DND-41 (cell line): Measurements from ENCODE around the gene MTREX.

Experiments used
- ATAC-seq: fragments of 200-7000 bp; cut with Tn5 transposase; 3 replicates; pipeline ENCODE4 v1.9.1; 2021; ENCODE audit warnings: low read depth; ENCODE audit not compliant: insufficient read depth
- DNase-seq: peaks from one replicate; pipeline ENCODE4 v3.0.0-alpha.2; 2020
- H2AFZ ChIP-seq: 2 replicates; pipeline ENCODE4 v1.6.0; 2012; ENCODE audit warnings: low read depth, low read length
- H3K27ac ChIP-seq: 2 replicates; pipeline ENCODE4 v1.5.1; 2012; ENCODE audit warnings: low read length, inconsistent platforms
- H3K27me3 ChIP-seq: fragments of 200-600 bp; sonication (generic); 2 replicates; pipeline ENCODE4 v1.6.0; 2012; ENCODE audit warnings: low read length, mild to moderate bottlenecking, inconsistent platforms; ENCODE audit not compliant: insufficient read depth, poor library complexity
- H3K36me3 ChIP-seq: 2 replicates; pipeline ENCODE4 v1.5.1; 2012; ENCODE audit warnings: low read length, inconsistent platforms; ENCODE audit not compliant: insufficient read depth
- H3K4me1 ChIP-seq: 2 replicates; pipeline ENCODE4 v1.5.1; 2012; ENCODE audit warnings: mild to moderate bottlenecking, low read length; ENCODE audit not compliant: insufficient read depth
- H3K4me2 ChIP-seq: 2 replicates; pipeline ENCODE4 v1.6.0; 2012; ENCODE audit warnings: mild to moderate bottlenecking, moderate library complexity, low read length, inconsistent platforms; ENCODE audit not compliant: insufficient read depth
- H3K4me3 ChIP-seq, 2 experiments: fragments of 200-600 bp in 1 of 2; shearing (Covaris generic) in 1 of 2; 2 replicates each; pipeline ENCODE4 v1.5.1; 2012 to 2016; ENCODE audit warnings: inconsistent platforms in 2 of 2, low read length in 2 of 2, mild to moderate bottlenecking in 2 of 2, low read depth in 1 of 2, moderate library complexity in 1 of 2
- H3K79me2 ChIP-seq: 2 replicates; pipeline ENCODE4 v1.6.0; 2012; ENCODE audit warnings: low read length, inconsistent platforms; ENCODE audit not compliant: insufficient read depth
- H3K9ac ChIP-seq: 2 replicates; pipeline ENCODE4 v1.6.0; 2012; ENCODE audit warnings: low read depth, mild to moderate bottlenecking, inconsistent platforms, low read length, moderate library complexity
- H3K9me3 ChIP-seq: 2 replicates; pipeline ENCODE4 v1.5.1; 2012; ENCODE audit warnings: low read length, moderate library complexity, mild to moderate bottlenecking, inconsistent platforms; ENCODE audit not compliant: insufficient read depth, severe bottlenecking
- H4K20me1 ChIP-seq: 2 replicates; pipeline ENCODE4 v1.6.0; 2012; ENCODE audit warnings: low read length; ENCODE audit not compliant: insufficient read depth
- EZH2 ChIP-seq: IDR thresholded peaks from 3 replicates; pipeline ENCODE4 v1.6.1; 2012; ENCODE audit warnings: borderline replicate concordance, low read depth, mild to moderate bottlenecking, moderate library complexity, low read length, inconsistent platforms; ENCODE audit not compliant: severe bottlenecking
- TF ChIP-seq, protein P1 (sequence below): IDR thresholded peaks from 2 replicates; pipeline ENCODE4 v1.5.1; 2012; ENCODE audit warnings: borderline replicate concordance, low read length, moderate library complexity, mild to moderate bottlenecking; ENCODE audit not compliant: poor library complexity, severe bottlenecking; ENCODE audit errors: extremely low read depth

The MTREX gene

DNA sequence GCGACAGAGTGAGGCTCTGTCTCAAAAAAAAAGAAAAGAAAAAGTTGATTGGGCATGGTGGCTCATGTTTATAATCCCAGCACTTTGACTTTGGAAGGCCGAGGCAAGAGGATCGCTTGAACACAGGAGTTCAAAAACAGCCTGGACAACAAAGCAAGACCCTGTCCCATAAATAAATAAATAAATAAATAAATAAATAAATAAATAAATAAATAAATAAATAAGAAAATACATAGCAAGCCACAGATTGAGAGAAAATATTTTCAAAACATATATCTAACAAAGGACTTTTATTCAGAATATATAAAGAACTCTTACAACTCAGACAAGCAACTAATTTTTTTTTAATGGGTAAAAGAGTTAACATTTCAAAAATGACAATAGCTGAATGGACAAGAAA lies 155.8 kb downstream of the MTREX start:
- peaks cover 26% of the 10 kb centered on the region for H3K36me3 ChIP-seq
- no peak overlapping the region for H3K4me3 ChIP-seq
- H3K9ac ChIP-seq = no peak overlapping the region
- no peaks in the 10 kb centered on the region for H3K9me3 ChIP-seq
- TF ChIP-seq, protein P1, sequence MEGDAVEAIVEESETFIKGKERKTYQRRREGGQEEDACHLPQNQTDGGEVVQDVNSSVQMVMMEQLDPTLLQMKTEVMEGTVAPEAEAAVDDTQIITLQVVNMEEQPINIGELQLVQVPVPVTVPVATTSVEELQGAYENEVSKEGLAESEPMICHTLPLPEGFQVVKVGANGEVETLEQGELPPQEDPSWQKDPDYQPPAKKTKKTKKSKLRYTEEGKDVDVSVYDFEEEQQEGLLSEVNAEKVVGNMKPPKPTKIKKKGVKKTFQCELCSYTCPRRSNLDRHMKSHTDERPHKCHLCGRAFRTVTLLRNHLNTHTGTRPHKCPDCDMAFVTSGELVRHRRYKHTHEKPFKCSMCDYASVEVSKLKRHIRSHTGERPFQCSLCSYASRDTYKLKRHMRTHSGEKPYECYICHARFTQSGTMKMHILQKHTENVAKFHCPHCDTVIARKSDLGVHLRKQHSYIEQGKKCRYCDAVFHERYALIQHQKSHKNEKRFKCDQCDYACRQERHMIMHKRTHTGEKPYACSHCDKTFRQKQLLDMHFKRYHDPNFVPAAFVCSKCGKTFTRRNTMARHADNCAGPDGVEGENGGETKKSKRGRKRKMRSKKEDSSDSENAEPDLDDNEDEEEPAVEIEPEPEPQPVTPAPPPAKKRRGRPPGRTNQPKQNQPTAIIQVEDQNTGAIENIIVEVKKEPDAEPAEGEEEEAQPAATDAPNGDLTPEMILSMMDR = no peak
- no peak for TF ChIP-seq EZH2
- ATAC-seq (no peak), DNase-seq (no peak)
- no peak overlapping the region for H3K27ac ChIP-seq
- H4K20me1 ChIP-seq = no peaks in the 10 kb centered on the region
- no peaks in the 10 kb centered on the region for H3K27me3 ChIP-seq
- H3K79me2 ChIP-seq = no peaks in the 10 kb centered on the region
- no peaks in the 10 kb centered on the region for H3K4me1 ChIP-seq
- no peak overlapping the region for H2AFZ ChIP-seq
- H3K4me2 ChIP-seq = no peak overlapping the region

GRCh38 chr5:55467862-55468551 lies 160.2 kb downstream of the MTREX start:
- no peaks in the 10 kb centered on the region for H3K27me3 ChIP-seq
- no peaks in the 10 kb centered on the region for H4K20me1 ChIP-seq
- H3K9me3 ChIP-seq = no peaks in the 10 kb centered on the region
- H2AFZ ChIP-seq = no peak overlapping the region
- peaks cover 26% of the 10 kb centered on the region for H3K36me3 ChIP-seq
- DNase-seq (no peak), ATAC-seq (no peak)
- no peak overlapping the region for H3K9ac ChIP-seq
- TF ChIP-seq, protein P1 = no peak
- TF ChIP-seq EZH2 = no peak
- no peak overlapping the region for H3K4me3 ChIP-seq
- H3K79me2 ChIP-seq = no peaks in the 10 kb centered on the region
- H3K4me2 ChIP-seq = no peak overlapping the region
- H3K4me1 ChIP-seq = no peaks in the 10 kb centered on the region
- no peak overlapping the region for H3K27ac ChIP-seq

- no peak overlapping the region for H3K9ac ChIP-seq
- no peak for TF ChIP-seq EZH2
- TF ChIP-seq, protein P1 = no peak
- no peaks in the 10 kb centered on the region for H3K9me3 ChIP-seq
- peaks cover 21% of the 10 kb centered on the region for H3K36me3 ChIP-seq
- ATAC-seq (no peak), DNase-seq (no peak)
- H3K4me1 ChIP-seq = no peaks in the 10 kb centered on the region
- H3K27ac ChIP-seq = no peak overlapping the region
- H3K4me3 ChIP-seq = no peak overlapping the region
- no peak overlapping the region for H2AFZ ChIP-seq
- no peaks in the 10 kb centered on the region for H4K20me1 ChIP-seq
- no peaks in the 10 kb centered on the region for H3K79me2 ChIP-seq
- no peaks in the 10 kb centered on the region for H3K27me3 ChIP-seq
- no peak overlapping the region for H3K4me2 ChIP-seq
Measured at GRCh38 chr5:55469839-55470238, 162.1 kb downstream of the MTREX start.
